Endothelial cell of umbilical vein (primary cell): Measurements from ENCODE around the gene GALNT1. TPM values are rescaled to one million over a fixed set of nuclear protein-coding genes. Genes with fewer than 3 reads are reported as not detected.

Experiments
- BruUV-seq: library from RNA; stranded (reverse); fragments of 400-500 nt; replicated peaks from 2 replicates; lab custom pipeline; 2021; lab: Mats Ljungman, UMichigan
- CTCF ChIA-PET: fragments of 300-600, 350-600 bp; sonication (Branson Sonifier 250); formaldehyde crosslinking; loops from one replicate; lab custom pipeline; 2021; ENCODE audit warnings: antibody characterized with exemption, inconsistent platforms; lab: Charles Lee
- POLR2A ChIA-PET: fragments of 300-600, 350-600 bp; sonication (Branson Sonifier 250); formaldehyde crosslinking; loops from one replicate; lab custom pipeline; 2021; ENCODE audit warnings: antibody characterized with exemption, inconsistent platforms; lab: Charles Lee
- DNase-seq: peaks from one replicate; pipeline ENCODE4 v3.0.0-alpha.2; 2011; ENCODE audit warnings: low read depth, low spot score
- FAIRE-seq: peaks from 2 replicates; lab custom pipeline; 2011; peaks lifted over from hg19 to GRCh38; lab: Jason Lieb, UNC
- H2AFZ ChIP-seq: 2 replicates; pipeline ENCODE4 v1.6.0; 2012; ENCODE audit warnings: low read depth, low read length, control low read depth, inconsistent platforms
- H3K27ac ChIP-seq: 2 replicates; pipeline ENCODE4 v1.5.1; 2011; ENCODE audit warnings: low read depth, mild to moderate bottlenecking, control low read depth, low read length, moderate library complexity; ENCODE audit not compliant: insufficient read depth
- H3K27me3 ChIP-seq, 2 experiments: 2 replicates each; pipeline versions ENCODE4 v1.6.0 to v1.6.1; 2011; ENCODE audit warnings: low read length in 2 of 2, mixed read lengths in 1 of 2; ENCODE audit not compliant: control insufficient read depth in 2 of 2, insufficient read depth in 2 of 2
- H3K36me3 ChIP-seq, 2 experiments: 2 replicates in 1 of 2; 3 replicates in 1 of 2; pipeline ENCODE4 v1.5.1; 2011; ENCODE audit warnings: low read length in 2 of 2, mild to moderate bottlenecking in 1 of 2, moderate library complexity in 1 of 2; ENCODE audit not compliant: control insufficient read depth in 2 of 2, insufficient read depth in 2 of 2; ENCODE audit errors: extremely low read depth in 1 of 2
- H3K4me1 ChIP-seq: 3 replicates; pipeline ENCODE4 v1.5.1; 2011; ENCODE audit warnings: mild to moderate bottlenecking, low read length; ENCODE audit not compliant: control insufficient read depth, insufficient read depth; ENCODE audit errors: extremely low read depth
- H3K4me2 ChIP-seq: 2 replicates; pipeline ENCODE4 v1.6.1; 2011; ENCODE audit warnings: low read length, control low read depth, mixed read lengths; ENCODE audit not compliant: insufficient read depth
- H3K4me3 ChIP-seq, 3 experiments: fragments of 200-600 bp in 1 of 3; sonication (generic), shearing (Covaris generic) in 1 of 3; replicated peaks in 1 of 3; 2 replicates each; pipeline ENCODE4 v1.5.1; 2011 to 2016; ENCODE audit warnings: control low read depth in 3 of 3, low read length in 3 of 3, mild to moderate bottlenecking in 2 of 3, inconsistent platforms in 1 of 3, low read depth in 1 of 3, moderate library complexity in 1 of 3; ENCODE audit not compliant: insufficient read depth in 1 of 3
- H3K79me2 ChIP-seq: 2 replicates; pipeline ENCODE4 v1.6.0; 2012; ENCODE audit warnings: low read length, inconsistent platforms; ENCODE audit not compliant: control insufficient read depth, insufficient read depth
- H3K9ac ChIP-seq: replicated peaks from 2 replicates; pipeline ENCODE3; 2011; ENCODE audit warnings: low read length, control low read depth; ENCODE audit not compliant: insufficient read depth; ENCODE audit errors: extremely low read depth
- H3K9me1 ChIP-seq: replicated peaks from 3 replicates; pipeline ENCODE4 v1.6.0; 2011; ENCODE audit warnings: mild to moderate bottlenecking, low read length; ENCODE audit not compliant: control insufficient read depth, insufficient read depth; ENCODE audit errors: extremely low read depth
- H3K9me3 ChIP-seq: replicated peaks from 2 replicates; pipeline ENCODE4 v1.5.1; 2012; ENCODE audit warnings: low read length, inconsistent platforms; ENCODE audit not compliant: control insufficient read depth, insufficient read depth
- H4K20me1 ChIP-seq: replicated peaks from 2 replicates; pipeline ENCODE3; 2011; ENCODE audit warnings: mild to moderate bottlenecking, low read length; ENCODE audit not compliant: control insufficient read depth, insufficient read depth; ENCODE audit errors: extremely low read depth
- CTCF ChIP-seq, 2 donors: IDR thresholded peaks; 1 replicate in 1 of 2; 2 replicates in 1 of 2; pipeline ENCODE4 v1.5.1; 2011; ENCODE audit warnings: low read length in 2 of 2, mild to moderate bottlenecking in 2 of 2, moderate library complexity in 2 of 2, control low read depth in 1 of 2, inconsistent platforms in 1 of 2, low read depth in 1 of 2; ENCODE audit not compliant: insufficient read depth in 1 of 2; ENCODE audit errors: extremely low read depth in 1 of 2
- EZH2 ChIP-seq: IDR thresholded peaks from 2 replicates; pipeline ENCODE4 v1.6.1; 2012; ENCODE audit warnings: borderline replicate concordance, low read depth, mild to moderate bottlenecking, moderate library complexity, low read length, inconsistent platforms; ENCODE audit not compliant: severe bottlenecking
- FOS ChIP-seq: IDR thresholded peaks from 2 replicates; pipeline ENCODE4 v1.6.1; 2011; ENCODE audit warnings: mild to moderate bottlenecking, low read length, moderate library complexity, borderline replicate concordance; ENCODE audit not compliant: insufficient read depth
- GATA2 ChIP-seq: IDR thresholded peaks from 2 replicates; pipeline ENCODE4 v1.7.0; 2011; ENCODE audit warnings: low read depth, mild to moderate bottlenecking, moderate library complexity, mixed read lengths, low read length; ENCODE audit not compliant: insufficient read length, insufficient read depth
- JUN ChIP-seq: IDR thresholded peaks from 2 replicates; pipeline ENCODE4 v1.6.1; 2011; ENCODE audit warnings: borderline replicate concordance, low read depth; ENCODE audit not compliant: insufficient read length, insufficient read depth
- MAX ChIP-seq: IDR thresholded peaks from 2 replicates; pipeline ENCODE4 v1.6.1; 2011; ENCODE audit not compliant: insufficient read depth, insufficient read length
- MYC ChIP-seq: IDR thresholded peaks from one replicate; pipeline ENCODE4 v1.6.1; 2011; ENCODE audit warnings: mild to moderate bottlenecking, low read depth, low read length
- POLR2A ChIP-seq: IDR thresholded peaks from 2 replicates; pipeline ENCODE4 v1.6.1; 2012; ENCODE audit warnings: low read depth, mild to moderate bottlenecking, control low read depth, low read length
- POLR2AphosphoS5 ChIP-seq: IDR thresholded peaks from 2 replicates; pipeline ENCODE4 v1.6.1; 2012; ENCODE audit warnings: low read depth, mild to moderate bottlenecking, control low read depth, low read length, moderate library complexity; ENCODE audit not compliant: insufficient read depth
- dilution Hi-C: fragments of 300-500 bp; cut with MboI; formaldehyde crosslinking; loops from one replicate; pipeline ENCODE4 v1.15.0; 2019; ENCODE audit warnings: low sequenced_read_pairs; ENCODE audit not compliant: extremely low pct_ligation_motif_present
- intact Hi-C: fragments of 100-400 bp; cut with micrococcal nuclease; formaldehyde crosslinking; loops from one replicate; pipeline ENCODE4 v1.10.0; 2022
- polyA plus RNA-seq, 4 experiments: library from polyadenylated mRNA; depleted of rRNA in 3 of 4; stranded (reverse) in 3 of 4; unstranded in 1 of 4; fragments of >200 nt; gene quantifications; 2 replicates each; pipeline versions ENCODE4 v1.2.1 to v1.2.3, GENCODE V29; 2011 to 2012; ENCODE audit warnings: missing spikeins in 1 of 4
- total RNA-seq: library from RNA; stranded (reverse); gene quantifications from 2 replicates; pipeline ENCODE4 v1.2.3, GENCODE V29; 2021

Gene GALNT1
- total and polyA plus RNA-seq, 2 donors (not counting 3 experiments of a cell fraction or from before 2014, with no cell fraction given): 89.9 to 360 TPM

GRCh38 chr18:35619941-35620340 is 38.4 kb downstream of the GALNT1 start:
- Histone ChIP-seq H3K79me2 (peaks cover 93% of the 10 kb centered on the region), H3K9ac (peak overlapping the region; percentile 26), H3K9me3 (no peaks in the 10 kb centered on the region), H4K20me1 (peaks cover 7% of the 10 kb centered on the region), H3K9me1 (no peaks in the 10 kb centered on the region), H3K4me2 (peak overlapping the region; percentile 74), H3K36me3 (no peaks in the 10 kb centered on the region), H3K27me3 (no peaks in the 10 kb centered on the region), H2AFZ (no peak overlapping the region), H3K27ac (peak overlapping the region; percentile 68), H3K4me3 (no peak overlapping the region), H3K4me1 (peaks cover 69% of the 10 kb centered on the region)
- dilution Hi-C loops: no loop called here
- ChIA-PET POLR2A (no interaction called here), CTCF (interaction anchor here (1.0 to 1.9 kb wide), 3 partner anchors 11 to 161 kb away, joined by 3 to 4 read pairs (median 3); no protein-coding TSS in a partner anchor)
- TF ChIP-seq EZH2 (no peak), FOS (no peak), GATA2 (no peak), CTCF (IDR thresholded peaks at IDR 0.05; ENCODE audit: extremely low read depth in 1 of 2, insufficient read depth in 1 of 2, low read depth in 1 of 2, low read length in 2 of 2) (no peak), POLR2A (no peak), MAX (no peak), POLR2AphosphoS5 (no peak), JUN (no peak), MYC (no peak)
- peak; percentile 50 for DNase-seq
- intact Hi-C loops: loop anchor here (10.0 kb wide), 1 partner anchor 545 kb away; no protein-coding TSS in a partner anchor
- BruUV-seq: no TSS peak
- no peak for FAIRE-seq
